Karpas-422 (cell line): Measurements from ENCODE around the gene ARMH1. TPM values are rescaled to one million over a fixed set of nuclear protein-coding genes. Genes with fewer than 3 reads are reported as not detected.
A peak's percentile ranks its signal among the peaks of the same experiment; 100 is the strongest.

ENCODE experiments used
- DNase-seq: peaks from one replicate; pipeline ENCODE4 v3.0.0-alpha.2; 2015
- H2AFZ ChIP-seq: fragments of 200-600 bp; sonication (generic); 2 replicates; pipeline ENCODE4 v1.6.1; 2014; ENCODE audit warnings: antibody characterized with exemption, low read length, mixed read lengths
- H3K27ac ChIP-seq: fragments of 200-600 bp; sonication (generic); 2 replicates; pipeline ENCODE4 v1.5.1; 2014; ENCODE audit warnings: mild to moderate bottlenecking, low read length, moderate library complexity
- H3K27me3 ChIP-seq: fragments of 200-600 bp; sonication (generic); 2 replicates; pipeline ENCODE4 v1.6.1; 2014; ENCODE audit warnings: low read length, mixed read lengths
- H3K36me3 ChIP-seq: fragments of 200-600 bp; sonication (generic); 2 replicates; pipeline ENCODE4 v1.6.1; 2014; ENCODE audit warnings: low read length, mixed read lengths; ENCODE audit not compliant: insufficient read depth
- H3K4me1 ChIP-seq: fragments of 200-600 bp; sonication (generic); 2 replicates; pipeline ENCODE4 v1.6.1; 2014; ENCODE audit warnings: mild to moderate bottlenecking, low read length, mixed read lengths
- H3K4me2 ChIP-seq: fragments of 200-600 bp; sonication (generic); 2 replicates; pipeline ENCODE4 v1.6.1; 2014; ENCODE audit warnings: low read length, low read depth, mild to moderate bottlenecking; ENCODE audit not compliant: poor library complexity, severe bottlenecking
- H3K4me3 ChIP-seq: fragments of 200-600 bp; sonication (generic); 2 replicates; pipeline ENCODE4 v1.5.1; 2014; ENCODE audit warnings: mild to moderate bottlenecking, antibody characterized with exemption, low read length, mixed read lengths
- H3K79me2 ChIP-seq: fragments of 200-600 bp; sonication (generic); 2 replicates; pipeline ENCODE4 v1.6.1; 2014; ENCODE audit warnings: mild to moderate bottlenecking, low read length, mixed read lengths
- H3K9ac ChIP-seq: fragments of 200-600 bp; sonication (generic); 2 replicates; pipeline ENCODE4 v1.6.0; 2014; ENCODE audit warnings: low read length
- H3K9me2 ChIP-seq: fragments of 200-600 bp; sonication (generic), shearing (Covaris generic); replicated peaks from 2 replicates; pipeline ENCODE4 v1.6.0; 2014; ENCODE audit warnings: mild to moderate bottlenecking, low read length, moderate library complexity; ENCODE audit not compliant: insufficient read depth
- H3K9me3 ChIP-seq: fragments of 300-700, 200-600 bp; sonication (generic); 2 replicates; pipeline ENCODE4 v1.6.1; 2014; ENCODE audit warnings: low read length, mixed read lengths
- H4K20me1 ChIP-seq: fragments of 200-600 bp; sonication (generic); 2 replicates; pipeline ENCODE4 v1.6.1; 2014; ENCODE audit warnings: mild to moderate bottlenecking, antibody characterized with exemption, low read length, low read depth; ENCODE audit not compliant: insufficient read depth
- total RNA-seq: library from RNA; depleted of rRNA; stranded (reverse); fragments of >200 nt; shearing (Covaris generic); gene quantifications from 2 replicates; pipeline ENCODE4 v1.2.3, GENCODE V29; 2014; ENCODE audit warnings: low replicate concordance

The ARMH1 gene
- total RNA-seq, 1 experiment from 2014 or later, result 7.7 TPM

GRCh38 chr1:44689447-44689765 is 14.9 kb downstream of the ARMH1 start:
- Histone ChIP-seq H3K9me2 (no peaks in the 10 kb centered on the region), H4K20me1 (no peaks in the 10 kb centered on the region), H3K27me3 (no peaks in the 10 kb centered on the region), H3K79me2 (no peaks in the 10 kb centered on the region), H3K9ac (no peak overlapping the region), H2AFZ (no peak overlapping the region), H3K27ac (no peak overlapping the region), H3K4me2 (no peak overlapping the region), H3K4me1 (peaks cover 4% of the 10 kb centered on the region; the same call in 1 of the 2 replicates), H3K4me3 (no peak overlapping the region), H3K9me3 (no peaks in the 10 kb centered on the region), H3K36me3 (no peaks in the 10 kb centered on the region)
- DNase-seq, result no peak

DNA sequence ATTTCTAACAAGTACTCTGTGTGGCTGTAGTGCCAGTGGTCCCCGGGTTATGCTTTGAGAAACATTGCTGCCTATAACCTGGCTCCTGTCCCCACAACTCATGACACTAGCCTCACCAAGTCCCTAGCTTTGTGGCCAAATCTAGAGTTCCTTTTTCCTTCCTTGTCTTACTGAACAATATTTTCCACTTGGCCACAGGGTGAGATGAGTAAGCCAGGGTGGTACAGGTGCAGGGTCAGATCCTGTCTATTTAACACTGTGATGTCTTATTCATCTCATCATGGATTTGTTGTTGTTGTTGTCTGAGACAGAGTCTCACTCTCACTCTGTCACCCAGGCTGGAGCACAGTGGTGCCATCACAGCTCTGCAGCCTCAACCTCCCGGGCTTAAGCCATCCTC is 18.6 kb downstream of the ARMH1 start:
- H3K4me2 ChIP-seq, result no peak overlapping the region
- no peaks in the 10 kb centered on the region for H4K20me1 ChIP-seq
- H3K4me1 ChIP-seq, result peaks cover 41% of the 10 kb centered on the region
- H3K27me3 ChIP-seq, result no peaks in the 10 kb centered on the region
- no peaks in the 10 kb centered on the region for H3K9me3 ChIP-seq
- H3K27ac ChIP-seq, result no peak overlapping the region
- DNase-seq, result no peak
- no peaks in the 10 kb centered on the region for H3K9me2 ChIP-seq
- no peak overlapping the region for H3K9ac ChIP-seq
- no peak overlapping the region for H2AFZ ChIP-seq
- H3K4me3 ChIP-seq, result no peak overlapping the region
- no peaks in the 10 kb centered on the region for H3K36me3 ChIP-seq
- no peaks in the 10 kb centered on the region for H3K79me2 ChIP-seq

GRCh38 chr1:44693900-44694299 is 19.4 kb downstream of the ARMH1 start:
- no peaks in the 10 kb centered on the region for H3K27me3 ChIP-seq
- DNase-seq, result no peak
- H3K36me3 ChIP-seq, result no peaks in the 10 kb centered on the region
- H3K9me2 ChIP-seq, result no peaks in the 10 kb centered on the region
- H3K27ac ChIP-seq, result peak overlapping the region; percentile 74; the same call in 1 of the 2 replicates
- no peaks in the 10 kb centered on the region for H4K20me1 ChIP-seq
- H3K9me3 ChIP-seq, result no peaks in the 10 kb centered on the region
- H3K4me1 ChIP-seq, result peaks cover 46% of the 10 kb centered on the region
- H2AFZ ChIP-seq, result no peak overlapping the region
- H3K4me2 ChIP-seq, result no peak overlapping the region
- no peak overlapping the region for H3K9ac ChIP-seq
- no peak overlapping the region for H3K4me3 ChIP-seq
- H3K79me2 ChIP-seq, result no peaks in the 10 kb centered on the region

- Histone ChIP-seq H3K27me3 (no peaks in the 10 kb centered on the region), H3K9me2 (no peaks in the 10 kb centered on the region), H2AFZ (peak overlapping the region; percentile 74), H3K27ac (peak overlapping the region; percentile 74), H3K4me2 (peak overlapping the region; percentile 43), H3K9ac (peak overlapping the region; percentile 43; the same call in 1 of the 2 replicates), H3K4me1 (peaks cover 46% of the 10 kb centered on the region), H4K20me1 (no peaks in the 10 kb centered on the region), H3K9me3 (no peaks in the 10 kb centered on the region), H3K79me2 (no peaks in the 10 kb centered on the region), H3K36me3 (no peaks in the 10 kb centered on the region), H3K4me3 (peak overlapping the region; percentile 22; the same call in 1 of the 2 replicates)
- DNase-seq, result peak; percentile 81
Observed at GRCh38 chr1:44694863-44695478, 20.5 kb downstream of the ARMH1 start.

- H3K9me2 ChIP-seq, result no peaks in the 10 kb centered on the region
- no peaks in the 10 kb centered on the region for H3K27me3 ChIP-seq
- no peak overlapping the region for H2AFZ ChIP-seq
- H3K36me3 ChIP-seq, result no peaks in the 10 kb centered on the region
- peak overlapping the region; percentile 43 for H3K4me2 ChIP-seq
- H3K9me3 ChIP-seq, result no peaks in the 10 kb centered on the region
- no peak overlapping the region for H3K9ac ChIP-seq
- H3K27ac ChIP-seq, result peak overlapping the region; percentile 74
- no peak for DNase-seq
- peaks cover 48% of the 10 kb centered on the region for H3K4me1 ChIP-seq
- H3K79me2 ChIP-seq, result no peaks in the 10 kb centered on the region
- H3K4me3 ChIP-seq, result no peak overlapping the region
- H4K20me1 ChIP-seq, result no peaks in the 10 kb centered on the region
Observed at GRCh38 chr1:44695671-44696070, 21.2 kb downstream of the ARMH1 start.

GRCh38 chr1:44696101-44696500 is 21.6 kb downstream of the ARMH1 start:
- H3K4me2 ChIP-seq, result no peak overlapping the region
- H3K27me3 ChIP-seq, result no peaks in the 10 kb centered on the region
- no peaks in the 10 kb centered on the region for H3K9me2 ChIP-seq
- no peaks in the 10 kb centered on the region for H3K9me3 ChIP-seq
- DNase-seq, result no peak
- no peaks in the 10 kb centered on the region for H3K36me3 ChIP-seq
- H3K9ac ChIP-seq, result no peak overlapping the region
- H3K27ac ChIP-seq, result peak overlapping the region; percentile 74
- no peak overlapping the region for H2AFZ ChIP-seq
- no peak overlapping the region for H3K4me3 ChIP-seq
- peaks cover 51% of the 10 kb centered on the region for H3K4me1 ChIP-seq
- H3K79me2 ChIP-seq, result no peaks in the 10 kb centered on the region
- no peaks in the 10 kb centered on the region for H4K20me1 ChIP-seq

DNA sequence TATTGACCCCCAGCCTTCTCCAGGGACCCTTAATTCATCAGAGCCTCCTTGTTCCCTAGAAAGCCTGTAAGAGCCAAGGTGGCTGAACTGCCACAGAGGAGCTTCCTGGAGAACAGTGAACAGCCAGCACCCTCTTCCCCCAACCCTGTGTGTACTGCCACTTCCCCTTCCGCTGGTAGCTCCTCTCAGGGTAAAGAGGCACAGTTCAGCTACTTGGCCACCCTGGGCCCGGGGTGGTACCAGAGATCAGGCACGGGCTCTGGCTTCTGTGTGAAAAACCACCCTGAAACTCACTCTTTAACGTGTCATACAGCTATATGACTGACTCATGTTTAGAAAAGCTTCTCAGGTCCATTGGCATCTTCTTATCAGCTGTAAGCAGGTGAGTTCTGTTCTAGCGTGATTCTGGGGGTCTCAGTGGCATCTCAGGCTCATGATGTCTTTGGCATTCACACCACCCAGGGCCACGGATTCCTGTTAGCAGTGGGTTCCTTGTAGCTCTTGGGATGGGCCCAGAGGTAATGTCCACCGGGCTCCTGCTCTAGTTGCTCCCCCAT is 22.4 kb downstream of the ARMH1 start:
- Histone ChIP-seq H3K27me3 (no peaks in the 10 kb centered on the region), H2AFZ (peak overlapping the region; percentile 34; the same call in 1 of the 2 replicates), H4K20me1 (no peaks in the 10 kb centered on the region), H3K4me2 (peak overlapping the region; percentile 39), H3K9ac (peak overlapping the region; percentile 41), H3K4me3 (no peak overlapping the region), H3K9me3 (no peaks in the 10 kb centered on the region), H3K36me3 (no peaks in the 10 kb centered on the region), H3K27ac (peak overlapping the region; percentile 74), H3K9me2 (no peaks in the 10 kb centered on the region), H3K79me2 (no peaks in the 10 kb centered on the region), H3K4me1 (peaks cover 51% of the 10 kb centered on the region)
- peak; percentile 70 for DNase-seq

GRCh38 chr1:44698138-44698537 is 23.6 kb downstream of the ARMH1 start:
- Histone ChIP-seq H2AFZ (no peak overlapping the region), H3K27me3 (no peaks in the 10 kb centered on the region), H3K4me1 (peaks cover 51% of the 10 kb centered on the region), H3K9me2 (no peaks in the 10 kb centered on the region), H3K4me2 (peak overlapping the region; percentile 35), H3K27ac (peak overlapping the region; percentile 74), H3K9me3 (no peaks in the 10 kb centered on the region), H4K20me1 (no peaks in the 10 kb centered on the region), H3K4me3 (no peak overlapping the region), H3K9ac (0 out of 2 replicates have a peak overlapping the region, but pooled peaks have one; percentile 13), H3K36me3 (no peaks in the 10 kb centered on the region), H3K79me2 (no peaks in the 10 kb centered on the region)
- DNase-seq, result no peak
